IPS DF 6.9 (cell line): ENCODE measurements around the gene VAV2.

Source experiments
- DNase-seq: peaks from one replicate; pipeline ENCODE4 v3.0.0-alpha.2; 2013; ENCODE audit warnings: low read depth, low spot score
- H3K27ac ChIP-seq: one replicate; pipeline ENCODE4 v1.5.1; 2013; ENCODE audit warnings: low read length, control low read depth
- H3K27me3 ChIP-seq: 2 replicates; pipeline ENCODE4 v1.6.1; 2013; ENCODE audit warnings: mild to moderate bottlenecking, low read length; ENCODE audit not compliant: control insufficient read depth, insufficient read depth
- H3K36me3 ChIP-seq: 2 replicates; pipeline ENCODE4 v1.6.1; 2013; ENCODE audit warnings: low read length; ENCODE audit not compliant: control insufficient read depth, insufficient read depth
- H3K4me1 ChIP-seq: 2 replicates; pipeline ENCODE4 v1.6.1; 2013; ENCODE audit warnings: low read length; ENCODE audit not compliant: control insufficient read depth, insufficient read depth
- H3K4me3 ChIP-seq: 2 replicates; pipeline ENCODE4 v1.5.1; 2013; ENCODE audit warnings: mild to moderate bottlenecking, low read length
- H3K9me3 ChIP-seq: 2 replicates; pipeline ENCODE4 v1.6.1; 2013; ENCODE audit warnings: low read length, inconsistent platforms; ENCODE audit not compliant: control insufficient read depth, insufficient read depth
- WGBS: extraction: QIAGEN DNeasy Blood & Tissue Kit; methylation state at CpG from one replicate; pipeline ENCODE4 v1.1.7; 2013; ENCODE audit warnings: mixed read lengths, missing lambda C conversion rate; ENCODE audit not compliant: insufficient read length, insufficient coverage; 5-methylcytosine and 5-hydroxymethylcytosine counted together

VAV2 gene

GRCh38 chr9:133886563-133887501, 105.3 kb downstream of the VAV2 start:
- Histone ChIP-seq H3K27me3 (no peaks in the 10 kb centered on the region), H3K27ac (no peak overlapping the region), H3K9me3 (no peaks in the 10 kb centered on the region), H3K36me3 (no peaks in the 10 kb centered on the region), H3K4me1 (peaks cover 11% of the 10 kb centered on the region), H3K4me3 (no peak overlapping the region)
- WGBS = no CpG with 5 or more reads among the region's 14 CpGs
- no peak for DNase-seq

GRCh38 chr9:133884907-133885744, 107.0 kb downstream of the VAV2 start:
- Histone ChIP-seq H3K36me3 (no peaks in the 10 kb centered on the region), H3K27me3 (no peaks in the 10 kb centered on the region), H3K9me3 (no peaks in the 10 kb centered on the region), H3K4me3 (no peak overlapping the region), H3K27ac (no peak overlapping the region), H3K4me1 (peaks cover 11% of the 10 kb centered on the region)
- DNase-seq = no peak
- WGBS = no CpG with 5 or more reads among the region's 19 CpGs

DNA sequence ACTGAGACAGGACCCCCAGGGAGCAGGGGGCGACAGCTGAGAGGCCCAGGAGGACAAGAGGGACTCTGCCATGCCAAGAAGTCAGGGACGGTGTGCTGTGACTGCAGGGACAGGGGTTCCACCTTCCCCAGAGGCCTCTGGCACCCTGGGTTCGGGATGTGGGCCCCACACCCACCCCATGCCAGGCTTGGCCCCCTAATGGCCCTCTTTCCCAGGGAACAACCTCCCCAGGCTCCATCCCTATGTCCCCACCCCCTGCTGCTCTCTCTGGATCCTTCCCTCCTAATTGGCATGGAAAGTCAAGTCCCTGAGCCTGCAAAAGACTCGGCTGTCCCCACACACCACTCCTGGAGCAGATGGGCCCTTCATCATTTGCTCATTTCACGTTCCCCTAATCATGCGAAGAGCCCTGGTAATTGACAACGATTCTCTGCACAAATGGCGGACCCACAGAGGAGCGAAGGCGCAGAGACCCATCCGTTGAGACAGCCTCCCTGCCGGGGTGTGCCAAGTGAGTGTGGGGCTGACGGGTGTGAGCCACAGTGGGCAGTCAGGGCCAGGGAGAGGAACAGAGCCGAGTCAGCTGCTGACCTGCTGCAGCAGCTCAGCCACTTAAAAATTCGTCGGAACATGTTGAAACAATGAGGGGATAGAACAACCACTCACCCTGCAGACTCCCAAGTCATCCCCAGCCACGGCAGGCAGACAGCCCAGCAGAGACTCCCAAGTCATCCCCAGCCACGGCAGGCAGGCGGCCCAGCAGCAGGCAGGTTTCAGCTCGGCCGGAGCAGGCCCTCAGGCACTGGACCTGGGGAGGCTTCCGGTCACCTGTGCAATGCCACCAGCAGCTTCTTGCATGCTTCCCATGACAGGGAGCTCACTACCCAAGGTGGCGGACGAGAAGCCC, 109.0 kb downstream of the VAV2 start:
- Histone ChIP-seq H3K9me3 (no peaks in the 10 kb centered on the region), H3K4me3 (no peak overlapping the region), H3K4me1 (peaks cover 8% of the 10 kb centered on the region), H3K27ac (no peak overlapping the region), H3K36me3 (no peaks in the 10 kb centered on the region), H3K27me3 (no peaks in the 10 kb centered on the region)
- no CpG with 5 or more reads among the region's 24 CpGs for WGBS
- DNase-seq = no peak

- Histone ChIP-seq H3K36me3 (no peaks in the 10 kb centered on the region), H3K9me3 (no peaks in the 10 kb centered on the region), H3K4me1 (peaks cover 6% of the 10 kb centered on the region), H3K27me3 (no peaks in the 10 kb centered on the region), H3K4me3 (no peak overlapping the region), H3K27ac (no peak overlapping the region)
- DNase-seq = no peak
- no CpG with 5 or more reads among the region's 24 CpGs for WGBS
These were observed 110.3 kb downstream of the VAV2 start for GRCh38 chr9:133881671-133882381.

GRCh38 chr9:133880851-133881661, 111.1 kb downstream of the VAV2 start:
- Histone ChIP-seq H3K4me3 (no peak overlapping the region), H3K36me3 (no peaks in the 10 kb centered on the region), H3K4me1 (peaks cover 8% of the 10 kb centered on the region), H3K27ac (no peak overlapping the region), H3K9me3 (no peaks in the 10 kb centered on the region), H3K27me3 (no peaks in the 10 kb centered on the region)
- DNase-seq = no peak
- WGBS = no CpG with 5 or more reads among the region's 23 CpGs

- no peak for DNase-seq
- no CpG with 5 or more reads among the region's 7 CpGs for WGBS
- Histone ChIP-seq H3K36me3 (no peaks in the 10 kb centered on the region), H3K27ac (no peak overlapping the region), H3K4me3 (no peak overlapping the region), H3K4me1 (peaks cover 8% of the 10 kb centered on the region), H3K27me3 (no peaks in the 10 kb centered on the region), H3K9me3 (no peaks in the 10 kb centered on the region)
These were observed 112.0 kb downstream of the VAV2 start for GRCh38 chr9:133880136-133880535.

DNA sequence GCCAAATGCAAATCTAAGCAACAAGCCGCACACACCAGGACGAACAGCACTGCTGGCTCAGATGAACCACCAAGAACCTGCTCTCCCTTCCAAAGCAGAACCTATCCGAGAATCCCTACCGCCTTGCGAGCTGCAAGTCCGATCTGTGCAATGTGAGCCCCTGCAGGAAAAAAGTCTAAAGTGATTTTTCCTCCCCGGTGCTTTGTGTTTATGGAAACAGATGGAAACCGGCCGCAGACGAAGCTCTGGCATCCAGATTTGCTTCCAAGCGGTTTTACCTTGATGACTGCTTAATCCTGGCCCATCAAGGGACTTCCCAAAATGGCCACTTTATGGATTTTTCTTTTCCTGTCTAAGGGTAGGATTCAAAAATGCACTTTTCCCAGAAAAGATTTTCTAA, 112.5 kb downstream of the VAV2 start:
- no peak for DNase-seq
- whole genome bisulfite sequencing = no CpG with 5 or more reads among the region's 11 CpGs
- H3K27ac ChIP-seq = no peak overlapping the region
- H3K4me1 ChIP-seq = peaks cover 8% of the 10 kb centered on the region
- H3K27me3 ChIP-seq = no peaks in the 10 kb centered on the region
- no peak overlapping the region for H3K4me3 ChIP-seq
- no peaks in the 10 kb centered on the region for H3K36me3 ChIP-seq
- no peaks in the 10 kb centered on the region for H3K9me3 ChIP-seq

GRCh38 chr9:133878402-133878801, 113.7 kb downstream of the VAV2 start:
- no peak overlapping the region for H3K4me3 ChIP-seq
- no peaks in the 10 kb centered on the region for H3K9me3 ChIP-seq
- peaks cover 8% of the 10 kb centered on the region for H3K4me1 ChIP-seq
- DNase-seq = no peak
- no CpG with 5 or more reads among the region's 13 CpGs for WGBS
- H3K27ac ChIP-seq = no peak overlapping the region
- no peaks in the 10 kb centered on the region for H3K27me3 ChIP-seq
- H3K36me3 ChIP-seq = no peaks in the 10 kb centered on the region

- Histone ChIP-seq H3K4me3 (no peak overlapping the region), H3K27me3 (no peaks in the 10 kb centered on the region), H3K9me3 (no peaks in the 10 kb centered on the region), H3K4me1 (peaks cover 8% of the 10 kb centered on the region), H3K36me3 (no peaks in the 10 kb centered on the region), H3K27ac (no peak overlapping the region)
- DNase-seq = no peak
- no CpG with 5 or more reads among the region's 17 CpGs for WGBS
These were observed 114.2 kb downstream of the VAV2 start for GRCh38 chr9:133877967-133878366.
